Esophagus (tissue), 2 donors: ENCODE data around the gene CCDC85B. TPM values are rescaled to one million over a fixed set of nuclear protein-coding genes. Genes with fewer than 3 reads are reported as not detected.
A peak's percentile ranks its signal among the peaks of the same experiment; 100 is the strongest.

Experiments
- H3K27ac ChIP-seq, 2 donors: one replicate each; pipeline ENCODE4 v1.5.1; 2013; ENCODE audit warnings: low read depth in 2 of 2, mild to moderate bottlenecking in 2 of 2, inconsistent platforms in 1 of 2, low read length in 1 of 2, moderate library complexity in 1 of 2
- H3K27me3 ChIP-seq, 2 donors: one replicate each; pipeline ENCODE4 v1.6.1; 2013; ENCODE audit warnings: low read length in 2 of 2, control low read depth in 1 of 2, mild to moderate bottlenecking in 1 of 2; ENCODE audit not compliant: insufficient read depth in 2 of 2, control insufficient read depth in 1 of 2
- H3K36me3 ChIP-seq, 2 donors: one replicate each; pipeline ENCODE4 v1.6.1; 2013; ENCODE audit warnings: low read length in 1 of 2; ENCODE audit not compliant: control insufficient read depth in 2 of 2, insufficient read depth in 2 of 2
- H3K4me1 ChIP-seq, 2 donors: one replicate each; pipeline ENCODE4 v1.6.1; 2013; ENCODE audit warnings: low read length in 1 of 2; ENCODE audit not compliant: control insufficient read depth in 2 of 2, insufficient read depth in 2 of 2
- H3K4me3 ChIP-seq, 2 donors: one replicate each; pipeline ENCODE4 v1.5.1; 2013; ENCODE audit warnings: low read length in 2 of 2, mild to moderate bottlenecking in 2 of 2, low read depth in 1 of 2, moderate library complexity in 1 of 2
- H3K9me3 ChIP-seq, 2 donors: one replicate each; pipeline ENCODE4 v1.6.1; 2013; ENCODE audit warnings: mild to moderate bottlenecking in 2 of 2, low read depth in 1 of 2, low read length in 1 of 2, moderate library complexity in 1 of 2; ENCODE audit not compliant: control insufficient read depth in 2 of 2, insufficient read depth in 1 of 2
- WGBS, 2 donors: extraction: QIAGEN DNeasy Blood & Tissue Kit; methylation state at CpG; one replicate each; pipeline ENCODE4 v1.1.7; 2013; 5-methylcytosine and 5-hydroxymethylcytosine counted together
- polyA plus RNA-seq, 2 donors: library from polyadenylated mRNA; stranded (reverse); fragments of 200-250 nt; gene quantifications; one replicate each; pipeline ENCODE4 v1.2.3, GENCODE V29; 2013
- donor health status: healthy with polysubstance abuse.
- donor health status: Bipolar disorder and iron deficiency.

CCDC85B gene
- polyA plus RNA-seq, 2 donors = 13.5 to 22.7 TPM

- no peak overlapping the region for H3K27ac ChIP-seq
Observed at GRCh38 chr11:65862191-65862735, 28.2 kb upstream of the CCDC85B start.

DNA sequence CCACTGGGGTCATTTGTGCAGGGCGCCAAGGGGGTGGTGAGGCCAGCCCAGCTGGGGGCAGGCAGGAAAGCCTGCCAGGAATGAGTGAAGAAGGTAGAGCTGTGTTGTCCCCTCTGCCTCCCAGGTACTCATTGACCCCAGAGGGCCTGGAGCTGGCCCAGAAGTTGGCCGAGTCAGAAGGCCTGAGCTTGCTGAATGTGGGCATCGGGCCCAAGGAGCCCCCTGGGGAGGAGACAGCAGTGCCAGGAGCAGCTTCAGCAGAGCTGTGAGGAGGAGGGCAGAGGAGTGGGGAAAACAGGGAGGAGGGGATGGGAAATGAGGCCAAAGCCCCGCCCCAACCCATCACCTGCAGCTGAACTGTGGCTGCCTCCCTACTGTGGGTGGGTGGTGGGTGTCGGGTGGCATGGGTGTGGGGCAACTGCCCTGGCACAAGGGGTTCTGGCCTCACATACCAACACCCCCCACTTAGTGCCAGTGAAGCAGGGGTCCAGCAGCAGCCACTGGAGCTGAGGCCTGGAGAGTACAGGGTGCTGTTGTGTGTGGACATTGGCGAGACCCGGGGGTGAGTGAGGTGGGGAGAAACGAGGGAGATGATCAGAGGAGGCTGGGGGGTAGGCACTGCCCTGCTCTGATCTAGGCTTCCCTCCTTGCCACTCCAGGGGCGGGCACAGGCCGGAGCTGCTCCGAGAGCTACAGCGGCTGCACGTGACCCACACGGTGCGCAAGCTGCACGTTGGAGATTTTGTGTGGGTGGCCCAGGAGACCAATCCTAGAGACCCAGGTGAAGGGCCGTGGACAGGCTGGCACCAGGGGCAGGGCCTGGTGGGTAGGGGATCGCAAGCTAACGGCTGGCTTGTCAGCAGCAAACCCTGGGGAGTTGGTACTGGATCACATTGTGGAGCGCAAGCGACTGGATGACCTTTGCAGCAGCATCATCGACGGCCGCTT lies 27.3 kb upstream of the CCDC85B start:
- peaks cover 0 to 41% of the 10 kb centered on the region in 2 donors for H3K36me3 ChIP-seq
- no peak overlapping the region for H3K27ac ChIP-seq
- no peaks in the 10 kb centered on the region for H3K27me3 ChIP-seq
- no peak overlapping the region for H3K4me3 ChIP-seq
- no peaks in the 10 kb centered on the region for H3K9me3 ChIP-seq
- 89 to 91% methylated on average over 23 to 24 of the region's 24 CpGs for WGBS, 2 donors
- H3K4me1 ChIP-seq = peaks cover 0 to 10% of the 10 kb centered on the region in 2 donors

More at GRCh38 chr11:65862191-65862735, 28.2 kb upstream of the CCDC85B start:
- Histone ChIP-seq H3K9me3 (no peaks in the 10 kb centered on the region), H3K4me1 (peaks cover 0 to 10% of the 10 kb centered on the region in 2 donors), H3K36me3 (peaks cover 0 to 41% of the 10 kb centered on the region in 2 donors), H3K4me3 (no peak overlapping the region), H3K27me3 (no peaks in the 10 kb centered on the region)
- 75 to 83% methylated on average over 5 of the region's 5 CpGs for WGBS, 2 donors

GRCh38 chr11:65863889-65864705 lies 26.4 kb upstream of the CCDC85B start:
- peaks cover 0 to 41% of the 10 kb centered on the region in 2 donors for H3K36me3 ChIP-seq
- WGBS, 2 donors = 82 to 84% methylated on average over 12 of the region's 12 CpGs
- H3K4me3 ChIP-seq = no peak overlapping the region
- H3K27ac ChIP-seq = peak overlapping the region in 1 of 2 donors; percentile 2
- peaks cover 0 to 10% of the 10 kb centered on the region in 2 donors for H3K4me1 ChIP-seq
- no peaks in the 10 kb centered on the region for H3K27me3 ChIP-seq
- no peaks in the 10 kb centered on the region for H3K9me3 ChIP-seq

DNA sequence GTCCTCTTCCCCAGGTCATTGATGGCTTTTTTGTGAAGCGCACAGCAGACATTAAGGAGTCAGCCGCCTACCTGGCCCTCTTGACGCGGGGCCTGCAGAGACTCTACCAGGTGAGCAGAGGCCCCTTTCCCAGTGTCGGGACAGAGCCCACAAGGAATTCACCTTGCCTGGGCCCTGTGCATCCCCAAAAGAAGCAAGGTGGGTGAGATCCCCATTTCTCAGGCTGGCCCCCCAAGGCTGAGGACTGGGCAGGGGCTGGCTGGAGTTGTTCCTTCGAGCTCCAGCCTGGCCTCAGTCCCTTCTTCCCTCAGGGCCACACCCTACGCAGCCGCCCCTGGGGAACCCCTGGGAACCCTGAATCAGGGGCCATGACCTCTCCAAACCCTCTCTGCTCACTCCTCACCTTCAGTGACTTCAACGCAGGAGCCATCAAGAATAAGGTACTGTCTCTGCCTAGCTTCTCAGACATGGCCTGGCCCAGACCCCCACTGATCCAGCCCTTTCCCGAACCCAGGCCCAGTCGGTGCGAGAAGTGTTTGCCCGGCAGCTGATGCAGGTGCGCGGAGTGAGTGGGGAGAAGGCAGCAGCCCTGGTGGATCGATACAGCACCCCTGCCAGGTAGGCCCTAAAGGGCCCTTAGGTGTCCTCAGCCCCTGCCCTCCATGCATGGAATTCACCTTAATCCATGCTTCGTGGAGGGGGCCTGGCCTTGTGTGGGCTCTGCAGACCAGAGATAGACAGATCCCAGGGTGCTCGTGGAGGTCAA lies 25.6 kb upstream of the CCDC85B start:
- peaks cover 0 to 41% of the 10 kb centered on the region in 2 donors for H3K36me3 ChIP-seq
- peaks cover 0 to 10% of the 10 kb centered on the region in 2 donors for H3K4me1 ChIP-seq
- H3K9me3 ChIP-seq = no peaks in the 10 kb centered on the region
- 82 to 83% methylated on average over 18 of the region's 18 CpGs for WGBS, 2 donors
- no peaks in the 10 kb centered on the region for H3K27me3 ChIP-seq
- no peak overlapping the region for H3K4me3 ChIP-seq
- no peak overlapping the region for H3K27ac ChIP-seq

- no peaks in the 10 kb centered on the region for H3K27me3 ChIP-seq
Observed at GRCh38 chr11:65865550-65866172, 24.8 kb upstream of the CCDC85B start.

DNA sequence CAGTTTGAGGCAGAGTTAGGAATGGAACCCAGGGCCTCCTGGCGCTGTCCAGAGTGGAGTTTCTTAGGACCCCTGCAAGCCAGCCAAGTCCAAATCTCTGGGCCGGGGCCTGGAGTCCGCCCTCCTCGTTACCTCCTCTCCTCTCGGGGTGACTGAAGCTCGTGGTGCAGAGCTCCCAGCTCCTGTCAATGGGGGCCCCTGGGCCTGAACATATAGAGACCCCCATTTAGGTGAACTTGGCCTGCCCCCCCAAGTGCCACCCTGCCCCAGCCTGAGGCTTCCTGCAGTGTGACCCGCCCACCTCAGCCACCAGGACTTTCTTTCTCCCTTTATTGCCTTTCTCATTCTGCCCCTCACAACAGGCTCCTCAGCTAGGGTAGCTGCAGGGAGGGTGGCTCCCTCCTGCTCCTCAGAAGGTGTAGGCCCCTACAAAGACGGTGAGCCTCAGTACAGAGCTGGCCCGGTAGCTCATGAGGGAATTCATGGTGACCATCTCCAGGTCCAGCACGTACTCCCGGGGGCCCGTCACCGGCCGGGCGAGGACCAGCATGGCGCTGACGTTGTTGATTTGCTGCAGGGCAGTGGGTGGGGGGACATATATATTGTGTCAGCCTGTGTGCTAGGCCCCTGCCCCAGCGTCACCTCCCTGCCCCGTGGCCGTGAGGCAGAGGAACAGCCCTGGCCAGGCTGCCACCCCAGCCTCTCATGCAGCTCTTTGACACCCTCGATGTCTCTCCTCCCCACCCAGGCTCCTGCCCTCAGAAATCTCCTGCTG lies 23.8 kb upstream of the CCDC85B start:
- H3K9me3 ChIP-seq = no peaks in the 10 kb centered on the region
- H3K27ac ChIP-seq = no peak overlapping the region
- peaks cover 0 to 5% of the 10 kb centered on the region in 2 donors for H3K4me1 ChIP-seq
- WGBS, 2 donors = 83 to 87% methylated on average over 21 of the region's 21 CpGs
- H3K27me3 ChIP-seq = no peaks in the 10 kb centered on the region
- H3K36me3 ChIP-seq = peaks cover 0 to 41% of the 10 kb centered on the region in 2 donors
- H3K4me3 ChIP-seq = no peak overlapping the region

More at GRCh38 chr11:65865550-65866172, 24.8 kb upstream of the CCDC85B start:
- WGBS, 2 donors = 82 to 83% methylated on average over 9 of the region's 9 CpGs
- Histone ChIP-seq H3K27ac (no peak overlapping the region), H3K36me3 (peaks cover 0 to 41% of the 10 kb centered on the region in 2 donors), H3K4me1 (peaks cover 0 to 13% of the 10 kb centered on the region in 2 donors), H3K9me3 (no peaks in the 10 kb centered on the region), H3K4me3 (no peak overlapping the region)

DNA sequence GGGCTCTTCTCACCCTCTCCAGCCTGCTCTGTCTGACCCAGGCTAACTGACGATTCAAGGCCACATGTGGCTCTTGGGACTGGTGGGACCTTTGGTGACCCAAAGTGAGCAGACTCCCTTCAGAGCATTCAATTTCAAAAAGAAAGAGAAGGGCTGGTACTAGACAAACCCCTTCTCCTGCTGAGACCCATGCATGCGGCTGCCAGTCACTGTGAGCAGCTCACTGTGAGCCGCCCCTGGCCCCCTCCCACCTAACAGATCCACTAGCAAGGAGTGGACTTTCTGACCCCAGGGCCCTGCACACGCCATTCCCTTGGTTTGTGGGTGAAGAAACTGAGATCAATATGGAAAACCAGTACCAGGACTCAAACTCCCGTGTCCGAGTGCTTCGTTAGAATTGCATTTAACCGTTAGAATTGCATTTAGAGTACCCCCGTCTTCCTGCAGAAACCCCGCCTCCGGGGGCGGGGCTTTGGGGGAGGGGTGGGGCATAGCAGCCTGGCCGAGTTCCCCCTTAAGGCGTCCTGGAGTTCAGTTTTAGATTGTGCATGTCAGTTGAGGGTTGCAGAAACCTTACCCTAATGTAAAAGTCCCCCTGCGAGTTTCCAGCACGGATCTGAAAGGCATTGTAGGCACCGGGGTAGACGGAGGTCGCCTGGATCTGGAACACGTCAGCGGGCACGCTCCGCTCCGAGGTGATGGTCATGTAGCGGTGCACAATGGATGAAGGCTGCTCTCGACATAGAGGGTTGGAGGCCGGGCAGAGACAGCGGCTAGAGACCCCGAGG lies 23.0 kb upstream of the CCDC85B start:
- H3K36me3 ChIP-seq = peaks cover 0 to 41% of the 10 kb centered on the region in 2 donors
- WGBS, 2 donors = 69 to 72% methylated on average over 29 of the region's 29 CpGs

More for the DNA sequence above, 23.0 kb upstream of the CCDC85B start:
- H3K27ac ChIP-seq = no peak overlapping the region
- H3K4me1 ChIP-seq = peaks cover 0 to 3% of the 10 kb centered on the region in 2 donors
- no peaks in the 10 kb centered on the region for H3K9me3 ChIP-seq
- no peak overlapping the region for H3K4me3 ChIP-seq
- H3K27me3 ChIP-seq = no peaks in the 10 kb centered on the region
